Fibroblast of lung (primary cell): ENCODE measurements around the gene SLC27A3.

Source experiments
- EZH2 ChIP-seq: IDR thresholded peaks from 2 replicates; pipeline ENCODE4 v1.5.1; 2012; ENCODE audit warnings: low read length, control low read depth, mild to moderate bottlenecking; ENCODE audit errors: missing control alignments
- TF ChIP-seq, protein P1 (sequence below), 2 donors: IDR thresholded peaks in 1 of 2; conservative IDR thresholded peaks in 1 of 2; 1 replicate in 1 of 2; 2 replicates in 1 of 2; pipeline ENCODE4 v1.5.1; 2011 to 2012; ENCODE audit warnings: low read length in 2 of 2, control low read depth in 1 of 2, inconsistent platforms in 1 of 2, low read depth in 1 of 2, mild to moderate bottlenecking in 1 of 2

DNA sequence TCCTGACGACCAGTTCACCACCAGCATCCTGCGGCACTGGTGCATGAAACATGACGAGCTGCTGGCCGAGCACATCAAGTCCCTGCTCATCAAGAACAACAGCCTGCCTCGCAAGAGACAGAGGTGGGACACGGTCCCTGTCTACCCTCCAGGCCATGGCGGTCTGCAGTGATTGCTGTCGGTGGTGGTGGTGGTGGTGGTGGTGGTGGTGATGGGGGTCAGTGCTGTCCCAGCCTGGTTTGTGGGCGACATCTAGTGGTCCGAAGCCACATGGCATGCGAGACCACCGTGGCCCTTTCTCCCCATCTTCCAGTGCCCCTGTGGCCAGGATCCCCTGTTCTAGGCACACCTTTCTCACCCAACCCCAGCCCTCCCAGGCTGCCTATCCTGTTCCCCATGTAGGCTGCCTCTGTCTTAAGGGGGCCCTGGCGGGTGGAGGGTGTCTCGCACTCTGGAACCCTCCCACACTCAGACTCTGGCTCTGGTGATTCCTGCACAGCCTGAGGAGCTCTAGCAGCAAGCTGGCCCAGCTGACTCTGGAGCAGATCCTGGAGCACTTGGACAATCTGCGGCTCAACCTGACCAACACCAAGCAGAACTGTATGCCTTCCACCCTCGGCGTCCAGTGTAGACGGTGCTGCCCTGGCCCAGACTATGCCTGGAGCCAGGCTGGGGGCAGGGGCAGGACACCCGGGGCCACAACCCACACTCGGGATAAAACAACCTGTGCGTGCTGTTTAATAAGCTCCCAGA lies 3.2 kb upstream of the SLC27A3 start:
- TF ChIP-seq, protein P1, sequence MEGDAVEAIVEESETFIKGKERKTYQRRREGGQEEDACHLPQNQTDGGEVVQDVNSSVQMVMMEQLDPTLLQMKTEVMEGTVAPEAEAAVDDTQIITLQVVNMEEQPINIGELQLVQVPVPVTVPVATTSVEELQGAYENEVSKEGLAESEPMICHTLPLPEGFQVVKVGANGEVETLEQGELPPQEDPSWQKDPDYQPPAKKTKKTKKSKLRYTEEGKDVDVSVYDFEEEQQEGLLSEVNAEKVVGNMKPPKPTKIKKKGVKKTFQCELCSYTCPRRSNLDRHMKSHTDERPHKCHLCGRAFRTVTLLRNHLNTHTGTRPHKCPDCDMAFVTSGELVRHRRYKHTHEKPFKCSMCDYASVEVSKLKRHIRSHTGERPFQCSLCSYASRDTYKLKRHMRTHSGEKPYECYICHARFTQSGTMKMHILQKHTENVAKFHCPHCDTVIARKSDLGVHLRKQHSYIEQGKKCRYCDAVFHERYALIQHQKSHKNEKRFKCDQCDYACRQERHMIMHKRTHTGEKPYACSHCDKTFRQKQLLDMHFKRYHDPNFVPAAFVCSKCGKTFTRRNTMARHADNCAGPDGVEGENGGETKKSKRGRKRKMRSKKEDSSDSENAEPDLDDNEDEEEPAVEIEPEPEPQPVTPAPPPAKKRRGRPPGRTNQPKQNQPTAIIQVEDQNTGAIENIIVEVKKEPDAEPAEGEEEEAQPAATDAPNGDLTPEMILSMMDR (conservative IDR thresholded peaks at IDR 0.05 in 1 of 2, IDR thresholded peaks at IDR 0.05 in 1 of 2; ENCODE audit: low read depth in 1 of 2, low read length in 2 of 2): peak; percentile 17 to 43
- no peak for TF ChIP-seq EZH2
